HL-60 (cell line): ENCODE data around the gene FHIT.

Source experiments
- DNase-seq, 2 experiments: peaks; one replicate each; pipeline ENCODE4 v3.0.0-alpha.2; 2010 to 2020; ENCODE audit warnings: low read depth in 1 of 2, low spot score in 1 of 2
- H3K27ac ChIP-seq: fragments of 250-450 bp; sonication (Bioruptor Pico); replicated peaks from 2 replicates; pipeline ENCODE4 v1.5.1; 2020; ENCODE audit warnings: mild to moderate bottlenecking, moderate library complexity
- H3K27me3 ChIP-seq: fragments of 250-450 bp; sonication (Bioruptor Pico); 2 replicates; pipeline ENCODE4 v1.5.1; 2021; ENCODE audit warnings: mild to moderate bottlenecking, moderate library complexity; ENCODE audit not compliant: insufficient read depth, poor library complexity, severe bottlenecking
- H3K4me3 ChIP-seq: replicated peaks from 2 replicates; pipeline ENCODE4 v1.5.1; 2011; ENCODE audit warnings: mild to moderate bottlenecking, control low read depth, low read length; ENCODE audit not compliant: insufficient read depth
- GABPA ChIP-seq: IDR thresholded peaks from 2 replicates; pipeline ENCODE4 v1.6.1; 2012; ENCODE audit warnings: low read depth
- POLR2AphosphoS5 ChIP-seq: IDR thresholded peaks from 2 replicates; pipeline ENCODE4 v1.6.1; 2012; ENCODE audit warnings: low read depth
- SPI1 ChIP-seq: IDR thresholded peaks from 2 replicates; pipeline ENCODE4 v1.6.1; 2012; ENCODE audit warnings: low read depth, mild to moderate bottlenecking, borderline replicate concordance
- TF ChIP-seq, protein P1 (sequence below): IDR thresholded peaks from 2 replicates; pipeline ENCODE4 v1.6.1; 2012; ENCODE audit warnings: low read depth; ENCODE audit not compliant: insufficient replicate concordance
- TF ChIP-seq, protein P2 (sequence below): IDR thresholded peaks from one replicate; pipeline ENCODE4 v1.5.1; 2011; ENCODE audit warnings: low read length, control low read depth, inconsistent platforms; ENCODE audit not compliant: insufficient read depth

FHIT gene

GRCh38 chr3:60199306-60199705, 1051.9 kb downstream of the FHIT start:
- no peak overlapping the region for H3K27ac ChIP-seq
- TF ChIP-seq, protein P1, sequence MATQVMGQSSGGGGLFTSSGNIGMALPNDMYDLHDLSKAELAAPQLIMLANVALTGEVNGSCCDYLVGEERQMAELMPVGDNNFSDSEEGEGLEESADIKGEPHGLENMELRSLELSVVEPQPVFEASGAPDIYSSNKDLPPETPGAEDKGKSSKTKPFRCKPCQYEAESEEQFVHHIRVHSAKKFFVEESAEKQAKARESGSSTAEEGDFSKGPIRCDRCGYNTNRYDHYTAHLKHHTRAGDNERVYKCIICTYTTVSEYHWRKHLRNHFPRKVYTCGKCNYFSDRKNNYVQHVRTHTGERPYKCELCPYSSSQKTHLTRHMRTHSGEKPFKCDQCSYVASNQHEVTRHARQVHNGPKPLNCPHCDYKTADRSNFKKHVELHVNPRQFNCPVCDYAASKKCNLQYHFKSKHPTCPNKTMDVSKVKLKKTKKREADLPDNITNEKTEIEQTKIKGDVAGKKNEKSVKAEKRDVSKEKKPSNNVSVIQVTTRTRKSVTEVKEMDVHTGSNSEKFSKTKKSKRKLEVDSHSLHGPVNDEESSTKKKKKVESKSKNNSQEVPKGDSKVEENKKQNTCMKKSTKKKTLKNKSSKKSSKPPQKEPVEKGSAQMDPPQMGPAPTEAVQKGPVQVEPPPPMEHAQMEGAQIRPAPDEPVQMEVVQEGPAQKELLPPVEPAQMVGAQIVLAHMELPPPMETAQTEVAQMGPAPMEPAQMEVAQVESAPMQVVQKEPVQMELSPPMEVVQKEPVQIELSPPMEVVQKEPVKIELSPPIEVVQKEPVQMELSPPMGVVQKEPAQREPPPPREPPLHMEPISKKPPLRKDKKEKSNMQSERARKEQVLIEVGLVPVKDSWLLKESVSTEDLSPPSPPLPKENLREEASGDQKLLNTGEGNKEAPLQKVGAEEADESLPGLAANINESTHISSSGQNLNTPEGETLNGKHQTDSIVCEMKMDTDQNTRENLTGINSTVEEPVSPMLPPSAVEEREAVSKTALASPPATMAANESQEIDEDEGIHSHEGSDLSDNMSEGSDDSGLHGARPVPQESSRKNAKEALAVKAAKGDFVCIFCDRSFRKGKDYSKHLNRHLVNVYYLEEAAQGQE, result no peak
- TF ChIP-seq, protein P2, sequence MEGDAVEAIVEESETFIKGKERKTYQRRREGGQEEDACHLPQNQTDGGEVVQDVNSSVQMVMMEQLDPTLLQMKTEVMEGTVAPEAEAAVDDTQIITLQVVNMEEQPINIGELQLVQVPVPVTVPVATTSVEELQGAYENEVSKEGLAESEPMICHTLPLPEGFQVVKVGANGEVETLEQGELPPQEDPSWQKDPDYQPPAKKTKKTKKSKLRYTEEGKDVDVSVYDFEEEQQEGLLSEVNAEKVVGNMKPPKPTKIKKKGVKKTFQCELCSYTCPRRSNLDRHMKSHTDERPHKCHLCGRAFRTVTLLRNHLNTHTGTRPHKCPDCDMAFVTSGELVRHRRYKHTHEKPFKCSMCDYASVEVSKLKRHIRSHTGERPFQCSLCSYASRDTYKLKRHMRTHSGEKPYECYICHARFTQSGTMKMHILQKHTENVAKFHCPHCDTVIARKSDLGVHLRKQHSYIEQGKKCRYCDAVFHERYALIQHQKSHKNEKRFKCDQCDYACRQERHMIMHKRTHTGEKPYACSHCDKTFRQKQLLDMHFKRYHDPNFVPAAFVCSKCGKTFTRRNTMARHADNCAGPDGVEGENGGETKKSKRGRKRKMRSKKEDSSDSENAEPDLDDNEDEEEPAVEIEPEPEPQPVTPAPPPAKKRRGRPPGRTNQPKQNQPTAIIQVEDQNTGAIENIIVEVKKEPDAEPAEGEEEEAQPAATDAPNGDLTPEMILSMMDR, result no peak
- TF ChIP-seq SPI1 (no peak), GABPA (no peak), POLR2AphosphoS5 (no peak)
- H3K4me3 ChIP-seq, result no peak overlapping the region
- no peak for DNase-seq
- no peaks in the 10 kb centered on the region for H3K27me3 ChIP-seq

- no peak for DNase-seq
- TF ChIP-seq, protein P1, result no peak
- TF ChIP-seq POLR2AphosphoS5, result no peak
- no peak for TF ChIP-seq SPI1
- H3K4me3 ChIP-seq, result no peak overlapping the region
- no peak overlapping the region for H3K27ac ChIP-seq
- H3K27me3 ChIP-seq, result no peaks in the 10 kb centered on the region
Measured at GRCh38 chr3:60198179-60198720, 1053.0 kb downstream of the FHIT start.

DNA sequence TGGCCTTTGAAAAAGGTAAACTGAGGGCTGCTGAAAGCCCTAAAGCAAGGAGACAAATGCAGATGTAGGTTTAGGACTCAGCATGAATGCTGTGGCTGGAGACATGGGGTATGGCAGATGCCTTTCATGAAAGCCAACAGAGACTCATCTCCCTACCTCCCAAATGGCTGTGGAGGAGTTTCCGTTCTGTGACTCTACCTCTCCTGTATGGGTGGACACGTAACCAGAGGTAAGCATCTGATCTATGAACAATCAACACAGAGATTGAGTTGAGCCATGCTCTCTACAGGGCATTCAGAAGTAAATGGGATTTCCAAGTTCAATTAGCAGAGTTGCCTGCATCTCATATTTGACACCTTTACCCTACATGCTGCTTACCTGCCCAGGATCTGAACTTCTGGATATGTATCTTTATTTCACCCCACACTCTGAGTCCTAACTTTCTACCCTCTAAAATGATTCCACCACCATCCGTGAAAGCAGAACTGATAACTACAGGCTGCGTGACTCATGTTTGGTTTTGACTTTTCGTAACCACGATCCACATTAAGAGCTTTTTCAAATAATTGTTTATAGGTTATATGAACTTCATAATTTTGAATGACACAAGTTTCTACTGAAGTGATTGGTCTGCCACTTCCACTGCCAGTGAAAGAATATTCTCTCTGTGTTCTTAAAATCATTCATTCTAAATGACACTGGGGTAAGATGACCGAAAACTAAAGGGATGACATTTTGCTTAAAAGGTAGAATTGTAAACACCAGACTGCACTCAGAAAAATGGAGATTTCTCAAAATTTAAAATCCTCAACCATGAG, 1058.7 kb downstream of the FHIT start:
- H3K4me3 ChIP-seq, result no peak overlapping the region
- TF ChIP-seq GABPA (no peak), POLR2AphosphoS5 (no peak), SPI1 (no peak)
- TF ChIP-seq, protein P2, result no peak
- TF ChIP-seq, protein P1, result no peak
- H3K27me3 ChIP-seq, result no peaks in the 10 kb centered on the region
- H3K27ac ChIP-seq, result no peak overlapping the region
- no peak for DNase-seq
